ENCODE results near the gene CEP68. TPM values are rescaled to one million over a fixed set of nuclear protein-coding genes. Genes with fewer than 3 reads are reported as not detected.

The CEP68 gene
- total RNA-seq, 1 donor from 2014 or later = 3.9 TPM

DNA sequence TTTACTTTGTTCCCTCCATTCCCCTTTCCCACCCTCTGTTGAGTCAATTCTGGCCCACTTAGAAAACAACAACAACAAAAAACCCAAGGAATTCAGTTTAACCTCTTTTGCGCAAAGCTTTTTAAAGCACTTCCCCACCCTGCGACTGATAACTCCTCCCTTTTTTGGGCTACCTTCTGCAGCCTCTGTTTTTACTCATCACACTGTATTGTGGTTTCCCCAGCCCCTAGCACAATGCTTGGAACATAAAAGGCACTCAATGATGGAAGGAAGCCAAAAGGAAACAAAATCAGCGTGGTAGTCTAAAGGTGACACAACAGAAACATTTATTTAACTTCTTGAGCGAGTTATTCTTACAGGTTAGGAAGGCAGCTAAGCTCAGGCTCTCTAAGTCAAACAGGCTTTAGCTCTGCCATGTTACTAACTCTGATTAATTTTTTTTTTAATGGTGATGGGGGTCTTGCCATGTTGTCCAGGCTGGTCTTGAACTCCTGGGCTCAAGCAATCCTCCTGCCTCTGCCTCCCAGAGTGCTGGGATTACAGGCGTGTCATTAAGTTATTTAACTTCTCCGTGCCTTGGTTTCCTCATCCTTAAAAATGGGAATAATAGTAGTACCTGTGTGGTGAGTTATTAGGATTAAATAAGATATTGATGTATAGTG lies 1.3 kb downstream of the CEP68 start:
- no peak for FAIRE-seq
- TF ChIP-seq, protein P1, sequence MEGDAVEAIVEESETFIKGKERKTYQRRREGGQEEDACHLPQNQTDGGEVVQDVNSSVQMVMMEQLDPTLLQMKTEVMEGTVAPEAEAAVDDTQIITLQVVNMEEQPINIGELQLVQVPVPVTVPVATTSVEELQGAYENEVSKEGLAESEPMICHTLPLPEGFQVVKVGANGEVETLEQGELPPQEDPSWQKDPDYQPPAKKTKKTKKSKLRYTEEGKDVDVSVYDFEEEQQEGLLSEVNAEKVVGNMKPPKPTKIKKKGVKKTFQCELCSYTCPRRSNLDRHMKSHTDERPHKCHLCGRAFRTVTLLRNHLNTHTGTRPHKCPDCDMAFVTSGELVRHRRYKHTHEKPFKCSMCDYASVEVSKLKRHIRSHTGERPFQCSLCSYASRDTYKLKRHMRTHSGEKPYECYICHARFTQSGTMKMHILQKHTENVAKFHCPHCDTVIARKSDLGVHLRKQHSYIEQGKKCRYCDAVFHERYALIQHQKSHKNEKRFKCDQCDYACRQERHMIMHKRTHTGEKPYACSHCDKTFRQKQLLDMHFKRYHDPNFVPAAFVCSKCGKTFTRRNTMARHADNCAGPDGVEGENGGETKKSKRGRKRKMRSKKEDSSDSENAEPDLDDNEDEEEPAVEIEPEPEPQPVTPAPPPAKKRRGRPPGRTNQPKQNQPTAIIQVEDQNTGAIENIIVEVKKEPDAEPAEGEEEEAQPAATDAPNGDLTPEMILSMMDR (IDR thresholded peaks at IDR 0.05; ENCODE audit: insufficient read depth, low read length, severe bottlenecking) = no peak
- DNase-seq (ENCODE audit: low read depth) = peak; percentile 83
- H3K4me3 ChIP-seq (ENCODE audit: low read depth, low read length) = peak overlapping the region; percentile 63
- H3K36me3 ChIP-seq (ENCODE audit: control insufficient read depth, insufficient read depth, low read length) = no peaks in the 10 kb centered on the region
- H3K27me3 ChIP-seq (ENCODE audit: control insufficient read depth, insufficient read depth, low read length) = no peaks in the 10 kb centered on the region

DNA sequence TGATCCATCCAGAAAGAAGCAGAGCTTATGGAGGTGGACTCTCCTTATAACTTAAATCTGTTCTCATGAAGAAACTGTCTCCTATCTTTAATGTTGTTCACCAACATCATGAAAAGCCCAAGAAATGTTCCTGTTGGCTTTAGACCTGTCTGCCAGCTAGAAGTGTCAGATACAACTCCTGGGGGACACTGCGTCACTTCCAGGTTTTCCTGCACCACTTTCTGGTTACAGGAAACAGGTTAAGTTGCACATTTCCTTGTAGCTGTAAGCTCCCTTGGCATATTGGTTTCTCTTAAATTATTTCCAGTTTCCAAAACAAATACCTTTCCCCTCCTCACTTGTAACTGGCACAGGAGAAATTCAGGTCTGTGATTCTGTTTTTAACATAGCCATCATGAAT lies 2.9 kb downstream of the CEP68 start:
- FAIRE-seq (no peak), DNase-seq (ENCODE audit: low read depth) (no peak)
- H3K36me3 ChIP-seq (ENCODE audit: control insufficient read depth, insufficient read depth, low read length) = no peaks in the 10 kb centered on the region
- no peak overlapping the region for H3K4me3 ChIP-seq (ENCODE audit: low read depth, low read length)
- no peaks in the 10 kb centered on the region for H3K27me3 ChIP-seq (ENCODE audit: control insufficient read depth, insufficient read depth, low read length)
- TF ChIP-seq, protein P1 (IDR thresholded peaks at IDR 0.05; ENCODE audit: insufficient read depth, low read length, severe bottlenecking) = no peak

DNA sequence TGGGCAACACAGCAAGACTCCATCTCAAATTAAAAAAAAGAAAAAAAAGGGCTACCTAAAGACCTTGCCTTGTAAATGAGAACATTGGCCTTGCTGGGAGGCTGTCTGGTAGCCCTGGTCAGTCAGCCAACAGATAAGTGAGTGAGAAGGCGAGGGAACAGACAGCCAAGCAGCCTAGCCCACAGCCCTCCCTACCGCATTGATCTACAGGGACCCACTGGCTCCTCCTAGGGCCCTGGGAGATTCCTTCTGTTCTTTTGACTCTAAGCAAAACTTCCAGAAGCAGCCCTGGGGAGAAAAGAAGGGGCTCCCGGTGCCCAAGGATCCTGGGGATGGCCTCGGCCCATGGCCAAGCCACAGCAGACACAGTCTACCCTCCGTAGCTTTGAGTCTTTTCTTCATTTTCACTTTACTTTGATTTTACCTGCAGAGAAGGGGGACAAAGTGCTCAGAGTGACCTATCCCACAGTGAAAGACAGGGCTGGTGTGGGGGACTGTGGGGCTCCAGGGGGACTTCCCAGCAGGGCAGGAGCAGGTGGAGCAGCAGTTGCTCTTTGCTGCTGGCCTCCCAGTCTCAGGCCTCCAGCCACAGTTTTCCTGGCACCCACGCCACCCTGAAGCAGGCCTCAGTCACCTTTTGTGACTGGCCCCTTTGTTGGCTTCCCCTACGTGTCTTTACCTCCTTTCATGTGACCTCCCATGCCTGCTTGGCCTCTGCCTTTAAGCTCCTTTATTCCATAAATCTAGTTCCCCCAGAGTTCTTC lies 5.1 kb downstream of the CEP68 start:
- no peaks in the 10 kb centered on the region for H3K27me3 ChIP-seq (ENCODE audit: control insufficient read depth, insufficient read depth, low read length)
- TF ChIP-seq, protein P1 (IDR thresholded peaks at IDR 0.05; ENCODE audit: insufficient read depth, low read length, severe bottlenecking) = no peak
- no peaks in the 10 kb centered on the region for H3K36me3 ChIP-seq (ENCODE audit: control insufficient read depth, insufficient read depth, low read length)
- no peak overlapping the region for H3K4me3 ChIP-seq (ENCODE audit: low read depth, low read length)
- FAIRE-seq = no peak
- DNase-seq (ENCODE audit: low read depth) = no peak

DNA sequence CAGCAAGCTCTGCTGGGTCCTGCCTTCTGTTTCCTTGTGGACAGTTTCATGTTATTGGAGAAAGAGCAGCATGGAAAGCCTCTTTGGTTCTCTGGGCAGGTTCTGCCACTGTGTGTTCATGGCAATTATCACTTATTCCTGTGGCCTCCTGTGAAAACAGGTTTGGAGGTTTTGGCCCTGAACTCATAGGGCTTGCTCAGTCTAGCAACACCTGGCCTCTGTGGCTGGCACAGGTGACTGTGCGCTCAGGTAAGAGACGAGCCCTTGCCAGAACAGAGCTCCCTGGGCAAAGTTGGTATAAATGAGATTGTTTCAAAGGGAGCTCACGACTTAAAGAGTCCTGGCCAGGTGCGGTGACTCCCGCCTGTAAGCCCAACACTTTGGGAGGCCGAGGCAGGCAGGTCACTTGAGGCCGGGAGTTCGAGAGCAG lies 5.7 kb downstream of the CEP68 start:
- no peak for FAIRE-seq

DNA sequence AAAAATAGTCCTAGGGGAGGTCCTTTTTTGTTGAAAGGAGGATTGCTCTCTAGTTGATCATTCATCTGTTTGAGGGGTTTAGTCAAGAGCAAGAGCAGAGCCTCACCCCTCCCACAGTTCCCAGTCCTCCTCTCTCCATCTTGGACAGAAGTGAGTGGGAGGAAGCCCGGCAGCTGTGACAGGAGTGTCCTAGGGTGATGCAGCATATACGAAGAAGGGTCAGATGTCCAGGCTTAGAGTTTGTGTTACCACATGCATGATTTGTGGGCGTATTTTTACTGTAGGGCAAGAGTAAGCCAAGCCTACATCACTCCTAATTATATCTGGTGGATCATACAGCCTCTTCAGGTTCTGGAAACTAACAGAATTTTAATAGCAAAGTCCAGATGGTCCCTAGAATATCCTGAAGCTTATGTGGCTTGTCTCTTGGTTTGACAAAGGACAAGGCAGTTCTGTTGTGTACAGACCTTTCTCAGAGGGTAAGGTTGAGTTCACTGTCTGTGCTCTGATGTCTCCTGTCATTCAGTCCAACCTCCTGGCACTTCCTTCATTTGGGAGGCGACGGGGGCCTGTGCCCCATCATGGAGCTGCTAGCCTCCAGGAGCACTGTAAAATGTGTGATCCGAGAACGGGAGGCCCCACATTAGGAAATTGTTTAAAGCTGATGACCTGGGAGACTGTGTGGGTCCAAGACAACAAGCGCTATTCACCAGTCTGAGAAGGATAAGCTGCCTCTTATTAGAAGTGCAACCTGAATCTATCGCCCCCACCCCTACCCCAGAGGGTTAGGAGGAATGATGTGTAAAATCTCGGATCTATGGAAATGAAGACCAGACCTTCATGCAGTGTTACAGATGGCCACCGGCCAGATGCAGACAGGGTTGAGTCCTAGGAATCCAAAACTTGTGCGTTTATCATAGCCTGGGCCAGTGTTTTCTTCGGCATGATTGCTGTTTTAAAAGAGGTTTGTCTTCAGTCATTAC lies 6.9 kb downstream of the CEP68 start:
- FAIRE-seq (no peak), DNase-seq (ENCODE audit: low read depth) (no peak)
- H3K36me3 ChIP-seq (ENCODE audit: control insufficient read depth, insufficient read depth, low read length) = no peaks in the 10 kb centered on the region
- H3K27me3 ChIP-seq (ENCODE audit: control insufficient read depth, insufficient read depth, low read length) = no peaks in the 10 kb centered on the region
- TF ChIP-seq, protein P1 (IDR thresholded peaks at IDR 0.05; ENCODE audit: insufficient read depth, low read length, severe bottlenecking) = no peak
- no peak overlapping the region for H3K4me3 ChIP-seq (ENCODE audit: low read depth, low read length)

More for the DNA sequence above, 5.7 kb downstream of the CEP68 start:
- Histone ChIP-seq H3K27me3 (ENCODE audit: control insufficient read depth, insufficient read depth, low read length) (no peaks in the 10 kb centered on the region), H3K4me3 (ENCODE audit: low read depth, low read length) (no peak overlapping the region), H3K36me3 (ENCODE audit: control insufficient read depth, insufficient read depth, low read length) (no peaks in the 10 kb centered on the region)
- TF ChIP-seq, protein P1 (IDR thresholded peaks at IDR 0.05; ENCODE audit: insufficient read depth, low read length, severe bottlenecking) = no peak
- DNase-seq (ENCODE audit: low read depth) = peak; percentile 45
